Neuronal stem cell (in vitro differentiated cells): ENCODE measurements around the gene ANXA3.

Experiments used
- DNase-seq: peaks from one replicate; pipeline ENCODE4 v3.0.0-alpha.2; 2013; ENCODE audit warnings: low spot score
- H2AFZ ChIP-seq: one replicate; pipeline ENCODE4 v1.6.1; 2013; ENCODE audit warnings: mild to moderate bottlenecking, low read length, inconsistent platforms
- H2AK5ac ChIP-seq: 2 replicates; pipeline ENCODE4 v1.6.1; 2013; ENCODE audit warnings: low read depth, mild to moderate bottlenecking, inconsistent platforms, low read length, moderate library complexity, mixed read lengths
- H2BK120ac ChIP-seq: 2 replicates; pipeline ENCODE4 v1.6.1; 2013; ENCODE audit warnings: low read depth, mild to moderate bottlenecking, inconsistent platforms, low read length, moderate library complexity, mixed read lengths
- H2BK12ac ChIP-seq: one replicate; pipeline ENCODE4 v1.6.1; 2013; ENCODE audit warnings: low read length, inconsistent platforms
- H2BK15ac ChIP-seq: 2 replicates; pipeline ENCODE4 v1.6.1; 2013; ENCODE audit warnings: mild to moderate bottlenecking, low read length, inconsistent platforms, mixed read lengths
- H2BK5ac ChIP-seq: one replicate; pipeline ENCODE4 v1.6.1; 2013; ENCODE audit warnings: inconsistent platforms, mild to moderate bottlenecking, low read length, moderate library complexity
- H3K14ac ChIP-seq: one replicate; pipeline ENCODE4 v1.6.1; 2013; ENCODE audit warnings: low read length, inconsistent platforms
- H3K18ac ChIP-seq: 2 replicates; pipeline ENCODE4 v1.6.1; 2013; ENCODE audit warnings: low read length, inconsistent platforms
- H3K23ac ChIP-seq: 2 replicates; pipeline ENCODE4 v1.6.1; 2013; ENCODE audit warnings: low read depth, mild to moderate bottlenecking, mixed read lengths, low read length, inconsistent platforms; ENCODE audit not compliant: poor library complexity
- H3K27ac ChIP-seq: replicated peaks from 3 replicates; pipeline ENCODE4 v1.5.1; 2013; ENCODE audit warnings: low read length, inconsistent platforms
- H3K27me3 ChIP-seq, 3 experiments: 2 replicates each; pipeline ENCODE4 v1.6.1; 2013; ENCODE audit warnings: low read length in 3 of 3, mild to moderate bottlenecking in 2 of 3, inconsistent platforms in 1 of 3, low read depth in 1 of 3, mixed read lengths in 1 of 3, moderate library complexity in 1 of 3; ENCODE audit not compliant: control insufficient read depth in 3 of 3, insufficient read depth in 3 of 3
- H3K36me3 ChIP-seq, 2 donors: replicated peaks in 1 of 2; 2 replicates each; pipeline ENCODE4 v1.6.1; 2013; ENCODE audit warnings: low read length in 2 of 2; ENCODE audit not compliant: control insufficient read depth in 2 of 2, insufficient read depth in 2 of 2
- H3K4ac ChIP-seq: 2 replicates; pipeline ENCODE4 v1.6.1; 2013; ENCODE audit warnings: inconsistent platforms, mild to moderate bottlenecking, low read length, moderate library complexity
- H3K4me1 ChIP-seq, 2 donors: 1 replicate in 1 of 2; 2 replicates in 1 of 2; pipeline ENCODE4 v1.6.1; 2013; ENCODE audit warnings: low read length in 2 of 2, low read depth in 1 of 2; ENCODE audit not compliant: control insufficient read depth in 2 of 2, insufficient read depth in 1 of 2
- H3K4me2 ChIP-seq: one replicate; pipeline ENCODE4 v1.6.1; 2013; ENCODE audit warnings: mild to moderate bottlenecking, low read length, inconsistent platforms; ENCODE audit not compliant: insufficient read depth, poor library complexity, severe bottlenecking
- H3K4me3 ChIP-seq, 2 donors: 2 replicates each; pipeline ENCODE4 v1.5.1; 2013; ENCODE audit warnings: low read length in 2 of 2, mild to moderate bottlenecking in 2 of 2, inconsistent platforms in 1 of 2, moderate library complexity in 1 of 2
- H3K79me1 ChIP-seq: one replicate; pipeline ENCODE4 v1.6.1; 2013; ENCODE audit warnings: low read depth, mild to moderate bottlenecking, inconsistent platforms, low read length, moderate library complexity
- H3K9ac ChIP-seq: one replicate; pipeline ENCODE4 v1.6.1; 2013; ENCODE audit warnings: mild to moderate bottlenecking, low read depth, low read length, inconsistent platforms; ENCODE audit not compliant: poor library complexity
- H3K9me3 ChIP-seq, 2 donors: replicated peaks in 1 of 2; 2 replicates each; pipeline versions ENCODE3 to v1.6.1; 2013; ENCODE audit warnings: low read length in 2 of 2, mild to moderate bottlenecking in 2 of 2, inconsistent platforms in 1 of 2, low read depth in 1 of 2, mixed read lengths in 1 of 2, moderate library complexity in 1 of 2; ENCODE audit not compliant: control insufficient read depth in 2 of 2, insufficient read depth in 1 of 2
- H4K8ac ChIP-seq: one replicate; pipeline ENCODE4 v1.6.1; 2013; ENCODE audit warnings: low read depth, mild to moderate bottlenecking, inconsistent platforms, low read length, moderate library complexity
- H4K91ac ChIP-seq: one replicate; pipeline ENCODE4 v1.6.1; 2013; ENCODE audit warnings: low read length, low read depth, mild to moderate bottlenecking, inconsistent platforms; ENCODE audit not compliant: poor library complexity
- WGBS, 2 donors: extraction: QIAGEN DNeasy Blood & Tissue Kit; methylation state at CpG; one replicate each; pipeline ENCODE4 v1.1.7; 2013; ENCODE audit warnings: missing lambda C conversion rate in 2 of 2, mixed read lengths in 1 of 2; ENCODE audit not compliant: insufficient read length in 2 of 2, insufficient replicate concordance in 1 of 2; ENCODE audit errors: extremely low coverage in 2 of 2; 5-methylcytosine and 5-hydroxymethylcytosine counted together

The ANXA3 gene

GRCh38 chr4:78566834-78567499 is 15.4 kb downstream of the ANXA3 start:
- H3K79me1 ChIP-seq: no peaks in the 10 kb centered on the region
- H3K9ac ChIP-seq: no peak overlapping the region
- no peak overlapping the region for H2AFZ ChIP-seq
- H4K8ac ChIP-seq: no peak overlapping the region
- DNase-seq: no peak
- peak overlapping the region; percentile 60 for H3K18ac ChIP-seq
- peak overlapping the region; percentile 68 for H3K23ac ChIP-seq
- no peak overlapping the region for H3K27ac ChIP-seq
- H2BK12ac ChIP-seq: no peak overlapping the region
- no peaks in the 10 kb centered on the region for H3K36me3 ChIP-seq
- no peak overlapping the region for H2BK120ac ChIP-seq
- H3K9me3 ChIP-seq: no peaks in the 10 kb centered on the region
- H3K14ac ChIP-seq: no peak overlapping the region
- no peak overlapping the region for H2BK15ac ChIP-seq
- no CpG with 5 or more reads among the region's 8 CpGs for WGBS, 2 donors
- H3K4me3 ChIP-seq: no peak overlapping the region
- H2AK5ac ChIP-seq: no peak overlapping the region
- no peak overlapping the region for H3K4ac ChIP-seq
- no peak overlapping the region for H2BK5ac ChIP-seq
- H3K4me2 ChIP-seq: no peak overlapping the region
- H3K27me3 ChIP-seq: no peaks in the 10 kb centered on the region
- peaks cover 0 to 4% of the 10 kb centered on the region in 2 donors for H3K4me1 ChIP-seq
- H4K91ac ChIP-seq: no peak overlapping the region

- H4K8ac ChIP-seq: no peak overlapping the region
- no peaks in the 10 kb centered on the region for H3K79me1 ChIP-seq
- H3K4me2 ChIP-seq: no peak overlapping the region
- no peak overlapping the region for H2BK12ac ChIP-seq
- no peak overlapping the region for H2BK5ac ChIP-seq
- no peaks in the 10 kb centered on the region for H3K9me3 ChIP-seq
- no peak overlapping the region for H3K4ac ChIP-seq
- H4K91ac ChIP-seq: no peak overlapping the region
- no peak overlapping the region for H3K4me3 ChIP-seq
- no peak overlapping the region for H3K27ac ChIP-seq
- no peak overlapping the region for H2AK5ac ChIP-seq
- no peaks in the 10 kb centered on the region for H3K27me3 ChIP-seq
- H3K14ac ChIP-seq: no peak overlapping the region
- no peak overlapping the region for H2BK15ac ChIP-seq
- WGBS, 2 donors: no CpG with 5 or more reads among the region's 2 CpGs
- H3K4me1 ChIP-seq: peaks cover 0 to 4% of the 10 kb centered on the region in 2 donors
- no peak overlapping the region for H2AFZ ChIP-seq
- no peaks in the 10 kb centered on the region for H3K36me3 ChIP-seq
- no peak for DNase-seq
- H3K23ac ChIP-seq: no peak overlapping the region
- no peak overlapping the region for H3K9ac ChIP-seq
- no peak overlapping the region for H3K18ac ChIP-seq
- no peak overlapping the region for H2BK120ac ChIP-seq
Measured at GRCh38 chr4:78567500-78568060, 16.0 kb downstream of the ANXA3 start.

GRCh38 chr4:78568640-78569305 is 17.2 kb downstream of the ANXA3 start:
- Histone ChIP-seq H2AK5ac (no peak overlapping the region), H3K14ac (no peak overlapping the region), H3K9ac (no peak overlapping the region), H4K8ac (no peak overlapping the region), H3K27me3 (no peaks in the 10 kb centered on the region), H2AFZ (no peak overlapping the region), H3K9me3 (no peaks in the 10 kb centered on the region), H2BK12ac (no peak overlapping the region), H3K36me3 (no peaks in the 10 kb centered on the region), H3K4me3 (no peak overlapping the region), H2BK15ac (no peak overlapping the region), H2BK5ac (no peak overlapping the region), H3K23ac (no peak overlapping the region), H3K4ac (no peak overlapping the region), H3K4me2 (no peak overlapping the region), H3K4me1 (peaks cover 0 to 3% of the 10 kb centered on the region in 2 donors), H3K18ac (no peak overlapping the region), H2BK120ac (no peak overlapping the region), H3K27ac (no peak overlapping the region), H3K79me1 (no peaks in the 10 kb centered on the region), H4K91ac (no peak overlapping the region)
- no peak for DNase-seq
- WGBS, 2 donors: no CpG with 5 or more reads among the region's 3 CpGs

GRCh38 chr4:78569306-78569821 is 17.8 kb downstream of the ANXA3 start:
- Histone ChIP-seq H3K4me1 (peaks cover 0 to 3% of the 10 kb centered on the region in 2 donors), H2BK15ac (no peak overlapping the region), H3K4me2 (no peak overlapping the region), H2AFZ (no peak overlapping the region), H3K4me3 (no peak overlapping the region), H3K9me3 (no peaks in the 10 kb centered on the region), H3K4ac (no peak overlapping the region), H2BK5ac (no peak overlapping the region), H2BK12ac (no peak overlapping the region), H3K27ac (no peak overlapping the region), H4K8ac (no peak overlapping the region), H3K36me3 (no peaks in the 10 kb centered on the region), H3K9ac (no peak overlapping the region), H2AK5ac (no peak overlapping the region), H3K18ac (no peak overlapping the region), H3K27me3 (no peaks in the 10 kb centered on the region), H4K91ac (no peak overlapping the region), H3K14ac (no peak overlapping the region), H2BK120ac (no peak overlapping the region), H3K23ac (no peak overlapping the region), H3K79me1 (no peaks in the 10 kb centered on the region)
- no CpG with 5 or more reads among the region's 6 CpGs for WGBS, 2 donors
- no peak for DNase-seq
